Adrenal gland (tissue), 5 donors: Measurements from ENCODE around the gene OR4S2.

Experiments
- POLR2A ChIP-seq, 2 donors: fragments of 450-650 bp; IDR thresholded peaks; one replicate each; pipeline ENCODE4 v1.6.1; 2017; ENCODE audit warnings: antibody characterized with exemption in 2 of 2, mild to moderate bottlenecking in 2 of 2, moderate library complexity in 1 of 2
- TF ChIP-seq, protein P1 (sequence below), 6 experiments: fragments of 450-650 bp in 4 of 6; fragments of 200-600 bp in 2 of 6; sonication (generic) in 1 of 6; IDR thresholded peaks; 1 replicate in 5 of 6; 2 replicates in 1 of 6; pipeline versions ENCODE4 v1.5.1 to v1.8.0; 2016 to 2021; ENCODE audit warnings: antibody characterized with exemption in 6 of 6, mild to moderate bottlenecking in 2 of 6, moderate library complexity in 1 of 6
- donor health status: DM: no; HTN: no; CAD: no.

DNA sequence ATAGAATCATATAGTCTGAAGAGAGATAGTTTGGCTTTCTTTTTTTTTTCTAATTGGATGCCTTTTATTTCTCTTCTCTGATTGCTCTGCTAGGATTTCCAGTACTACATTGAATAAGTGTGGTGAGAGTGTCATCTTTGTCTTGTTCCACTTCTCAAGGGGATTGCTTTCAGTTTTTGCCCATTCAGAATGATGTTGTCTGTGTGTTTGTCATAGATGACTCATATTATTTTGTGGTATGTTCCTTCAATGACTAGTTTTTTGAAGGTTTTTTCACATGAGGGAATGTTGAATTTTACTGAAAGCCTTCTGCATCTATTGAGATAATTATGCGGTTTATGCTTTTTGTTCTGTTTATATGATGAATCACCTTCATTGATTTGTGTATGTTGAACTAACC, 23.6 kb upstream of the OR4S2 start:
- TF ChIP-seq POLR2A (IDR thresholded peaks at IDR 0.05): no peak
- TF ChIP-seq, protein P1, sequence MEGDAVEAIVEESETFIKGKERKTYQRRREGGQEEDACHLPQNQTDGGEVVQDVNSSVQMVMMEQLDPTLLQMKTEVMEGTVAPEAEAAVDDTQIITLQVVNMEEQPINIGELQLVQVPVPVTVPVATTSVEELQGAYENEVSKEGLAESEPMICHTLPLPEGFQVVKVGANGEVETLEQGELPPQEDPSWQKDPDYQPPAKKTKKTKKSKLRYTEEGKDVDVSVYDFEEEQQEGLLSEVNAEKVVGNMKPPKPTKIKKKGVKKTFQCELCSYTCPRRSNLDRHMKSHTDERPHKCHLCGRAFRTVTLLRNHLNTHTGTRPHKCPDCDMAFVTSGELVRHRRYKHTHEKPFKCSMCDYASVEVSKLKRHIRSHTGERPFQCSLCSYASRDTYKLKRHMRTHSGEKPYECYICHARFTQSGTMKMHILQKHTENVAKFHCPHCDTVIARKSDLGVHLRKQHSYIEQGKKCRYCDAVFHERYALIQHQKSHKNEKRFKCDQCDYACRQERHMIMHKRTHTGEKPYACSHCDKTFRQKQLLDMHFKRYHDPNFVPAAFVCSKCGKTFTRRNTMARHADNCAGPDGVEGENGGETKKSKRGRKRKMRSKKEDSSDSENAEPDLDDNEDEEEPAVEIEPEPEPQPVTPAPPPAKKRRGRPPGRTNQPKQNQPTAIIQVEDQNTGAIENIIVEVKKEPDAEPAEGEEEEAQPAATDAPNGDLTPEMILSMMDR (IDR thresholded peaks at IDR 0.05): no peak
